Muscle layer of colon (tissue), 2 donors: ENCODE data around the gene TSKU.

Source experiments
- H3K27ac ChIP-seq: one replicate; pipeline ENCODE4 v1.7.0; 2013; ENCODE audit warnings: low read depth, mild to moderate bottlenecking, low read length, moderate library complexity
- H3K27me3 ChIP-seq, 2 donors: one replicate each; pipeline ENCODE4 v1.7.0; 2013; ENCODE audit warnings: low read length in 2 of 2, mild to moderate bottlenecking in 2 of 2; ENCODE audit not compliant: insufficient read depth in 2 of 2, control insufficient read depth in 1 of 2
- H3K36me3 ChIP-seq: one replicate; pipeline ENCODE4 v1.7.0; 2013; ENCODE audit warnings: mild to moderate bottlenecking, low read length; ENCODE audit not compliant: insufficient read depth
- H3K4me1 ChIP-seq: one replicate; pipeline ENCODE4 v1.7.0; 2013; ENCODE audit warnings: mild to moderate bottlenecking, low read length; ENCODE audit not compliant: insufficient read depth
- H3K4me3 ChIP-seq, 2 donors: one replicate each; pipeline ENCODE4 v1.7.0; 2013; ENCODE audit warnings: low read length in 2 of 2, low read depth in 1 of 2, mild to moderate bottlenecking in 1 of 2, moderate library complexity in 1 of 2
- H3K9ac ChIP-seq: one replicate; pipeline ENCODE4 v1.7.0; 2013; ENCODE audit warnings: low read length
- H3K9me3 ChIP-seq: one replicate; pipeline ENCODE4 v1.7.0; 2013; ENCODE audit warnings: mild to moderate bottlenecking, low read length
- donor health status: abdominal sarcoma.
- donor health status: Adenocarcinoma of cecum.

Gene TSKU

GRCh38 chr11:76753950-76754349 lies 29.2 kb upstream of the TSKU start:
- no peaks in the 10 kb centered on the region for H3K36me3 ChIP-seq
- no peaks in the 10 kb centered on the region for H3K27me3 ChIP-seq
- H3K9me3 ChIP-seq, result no peaks in the 10 kb centered on the region
- H3K27ac ChIP-seq, result no peak overlapping the region
- no peak overlapping the region for H3K9ac ChIP-seq
- H3K4me3 ChIP-seq, result no peak overlapping the region
- peaks cover 16% of the 10 kb centered on the region for H3K4me1 ChIP-seq

- no peaks in the 10 kb centered on the region for H3K36me3 ChIP-seq
- no peaks in the 10 kb centered on the region for H3K9me3 ChIP-seq
- H3K27ac ChIP-seq, result no peak overlapping the region
- H3K4me1 ChIP-seq, result peaks cover 16% of the 10 kb centered on the region
- no peak overlapping the region for H3K4me3 ChIP-seq
- H3K27me3 ChIP-seq, result no peaks in the 10 kb centered on the region
- no peak overlapping the region for H3K9ac ChIP-seq
Observed at GRCh38 chr11:76756341-76756741, 26.8 kb upstream of the TSKU start.

- Histone ChIP-seq H3K9ac (no peak overlapping the region), H3K4me1 (peaks cover 2% of the 10 kb centered on the region), H3K27ac (no peak overlapping the region), H3K9me3 (no peaks in the 10 kb centered on the region), H3K27me3 (no peaks in the 10 kb centered on the region), H3K4me3 (no peak overlapping the region), H3K36me3 (no peaks in the 10 kb centered on the region)
Observed at GRCh38 chr11:76758311-76758710, 24.8 kb upstream of the TSKU start.

- Histone ChIP-seq H3K27ac (no peak overlapping the region), H3K27me3 (no peaks in the 10 kb centered on the region), H3K4me3 (no peak overlapping the region), H3K9me3 (no peaks in the 10 kb centered on the region), H3K4me1 (peaks cover 9% of the 10 kb centered on the region), H3K9ac (no peak overlapping the region), H3K36me3 (no peaks in the 10 kb centered on the region)
Observed at GRCh38 chr11:76759092-76759491, 24.1 kb upstream of the TSKU start.

GRCh38 chr11:76759517-76759916 lies 23.6 kb upstream of the TSKU start:
- H3K27ac ChIP-seq, result no peak overlapping the region
- H3K9ac ChIP-seq, result no peak overlapping the region
- no peaks in the 10 kb centered on the region for H3K27me3 ChIP-seq
- peaks cover 10% of the 10 kb centered on the region for H3K4me1 ChIP-seq
- no peaks in the 10 kb centered on the region for H3K36me3 ChIP-seq
- no peaks in the 10 kb centered on the region for H3K9me3 ChIP-seq
- no peak overlapping the region for H3K4me3 ChIP-seq

GRCh38 chr11:76760236-76760635 lies 22.9 kb upstream of the TSKU start:
- Histone ChIP-seq H3K27ac (no peak overlapping the region), H3K9ac (no peak overlapping the region), H3K27me3 (no peaks in the 10 kb centered on the region), H3K4me3 (no peak overlapping the region), H3K36me3 (no peaks in the 10 kb centered on the region), H3K9me3 (no peaks in the 10 kb centered on the region), H3K4me1 (peaks cover 10% of the 10 kb centered on the region)

- Histone ChIP-seq H3K9ac (no peak overlapping the region), H3K36me3 (no peaks in the 10 kb centered on the region), H3K27me3 (no peaks in the 10 kb centered on the region), H3K9me3 (no peaks in the 10 kb centered on the region), H3K4me3 (no peak overlapping the region), H3K27ac (no peak overlapping the region), H3K4me1 (peaks cover 10% of the 10 kb centered on the region)
Observed at GRCh38 chr11:76761718-76762355, 21.3 kb upstream of the TSKU start.

GRCh38 chr11:76762356-76762752 lies 20.8 kb upstream of the TSKU start:
- Histone ChIP-seq H3K27me3 (no peaks in the 10 kb centered on the region), H3K27ac (no peak overlapping the region), H3K9me3 (no peaks in the 10 kb centered on the region), H3K36me3 (no peaks in the 10 kb centered on the region), H3K4me1 (peaks cover 10% of the 10 kb centered on the region), H3K9ac (no peak overlapping the region), H3K4me3 (no peak overlapping the region)

- Histone ChIP-seq H3K4me3 (no peak overlapping the region), H3K27ac (no peak overlapping the region), H3K4me1 (peaks cover 16% of the 10 kb centered on the region), H3K9ac (no peak overlapping the region), H3K36me3 (no peaks in the 10 kb centered on the region), H3K9me3 (no peaks in the 10 kb centered on the region), H3K27me3 (no peaks in the 10 kb centered on the region)
Observed at GRCh38 chr11:76762867-76763572, 20.1 kb upstream of the TSKU start.

- Histone ChIP-seq H3K27ac (no peak overlapping the region), H3K36me3 (no peaks in the 10 kb centered on the region), H3K27me3 (no peaks in the 10 kb centered on the region), H3K4me1 (peaks cover 17% of the 10 kb centered on the region), H3K9me3 (no peaks in the 10 kb centered on the region), H3K9ac (no peak overlapping the region), H3K4me3 (no peak overlapping the region)
Observed at GRCh38 chr11:76763573-76764346, 19.4 kb upstream of the TSKU start.

- no peaks in the 10 kb centered on the region for H3K36me3 ChIP-seq
- H3K9me3 ChIP-seq, result no peaks in the 10 kb centered on the region
- H3K4me1 ChIP-seq, result peaks cover 17% of the 10 kb centered on the region
- no peak overlapping the region for H3K4me3 ChIP-seq
- H3K27me3 ChIP-seq, result no peaks in the 10 kb centered on the region
- no peak overlapping the region for H3K27ac ChIP-seq
- H3K9ac ChIP-seq, result no peak overlapping the region
Observed at GRCh38 chr11:76764941-76765665, 18.1 kb upstream of the TSKU start.
